Measurements from ENCODE around the gene DTNA. TPM values are rescaled to one million over a fixed set of nuclear protein-coding genes. Genes with fewer than 3 reads are reported as not detected.

Gene DTNA
- total RNA-seq, 2 experiments from 2014 or later: not detected

DNA sequence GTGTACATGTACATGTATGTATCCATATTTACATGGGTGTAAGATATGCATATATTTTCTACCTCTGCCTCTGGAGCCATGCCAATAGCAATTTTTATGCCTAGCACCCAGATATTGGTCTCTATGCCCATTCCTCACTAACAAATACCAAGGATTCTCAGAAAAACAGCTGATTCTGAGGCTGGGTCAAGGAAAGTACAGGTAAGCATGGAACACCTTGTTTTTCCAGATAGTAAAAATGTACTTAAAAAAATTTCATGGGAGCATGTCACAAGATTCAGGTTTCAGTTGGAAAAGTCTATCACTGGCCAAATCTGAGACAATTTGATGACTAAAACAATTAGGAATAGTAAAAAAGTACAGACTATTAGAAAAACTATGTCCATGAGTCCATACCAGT lies 216.6 kb downstream of the DTNA start:
- Mint-ChIP-seq H3K36me3 (ENCODE audit: low read depth) (no peaks in the 10 kb centered on the region), H3K4me1 (ENCODE audit: low read depth) (no peaks in the 10 kb centered on the region), H3K27ac (no peak overlapping the region), H3K27me3 (peaks cover 3% of the 10 kb centered on the region), H3K9me3 (no peaks in the 10 kb centered on the region), H3K4me3 (no peak overlapping the region)
- Histone ChIP-seq H3K4me3 (ENCODE audit: low read length) (no peak overlapping the region), H3K27me3 (ENCODE audit: control insufficient read depth in 1 of 2, insufficient read depth in 2 of 2, low read length in 2 of 2) (peaks cover 0 to 3% of the 10 kb centered on the region in 2 experiments), H3K27ac (ENCODE audit: low read depth in 1 of 2, low read length in 2 of 2) (no peak overlapping the region), H3K9me3 (ENCODE audit: control insufficient read depth in 1 of 2, insufficient read depth in 1 of 2, low read length in 2 of 2) (no peaks in the 10 kb centered on the region), H3K36me3 (ENCODE audit: insufficient read depth, low read length) (no peaks in the 10 kb centered on the region), H3K4me1 (ENCODE audit: insufficient read depth, low read length) (no peaks in the 10 kb centered on the region)
- TF ChIP-seq, protein P1, sequence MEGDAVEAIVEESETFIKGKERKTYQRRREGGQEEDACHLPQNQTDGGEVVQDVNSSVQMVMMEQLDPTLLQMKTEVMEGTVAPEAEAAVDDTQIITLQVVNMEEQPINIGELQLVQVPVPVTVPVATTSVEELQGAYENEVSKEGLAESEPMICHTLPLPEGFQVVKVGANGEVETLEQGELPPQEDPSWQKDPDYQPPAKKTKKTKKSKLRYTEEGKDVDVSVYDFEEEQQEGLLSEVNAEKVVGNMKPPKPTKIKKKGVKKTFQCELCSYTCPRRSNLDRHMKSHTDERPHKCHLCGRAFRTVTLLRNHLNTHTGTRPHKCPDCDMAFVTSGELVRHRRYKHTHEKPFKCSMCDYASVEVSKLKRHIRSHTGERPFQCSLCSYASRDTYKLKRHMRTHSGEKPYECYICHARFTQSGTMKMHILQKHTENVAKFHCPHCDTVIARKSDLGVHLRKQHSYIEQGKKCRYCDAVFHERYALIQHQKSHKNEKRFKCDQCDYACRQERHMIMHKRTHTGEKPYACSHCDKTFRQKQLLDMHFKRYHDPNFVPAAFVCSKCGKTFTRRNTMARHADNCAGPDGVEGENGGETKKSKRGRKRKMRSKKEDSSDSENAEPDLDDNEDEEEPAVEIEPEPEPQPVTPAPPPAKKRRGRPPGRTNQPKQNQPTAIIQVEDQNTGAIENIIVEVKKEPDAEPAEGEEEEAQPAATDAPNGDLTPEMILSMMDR (IDR thresholded peaks at IDR 0.05): no peak
- ChIA-PET CTCF (no interaction called here), POLR2A (no interaction called here)
- intact Hi-C loops (cut with DNase I, micrococcal nuclease): no loop called here
- ATAC-seq (ENCODE audit: poor library complexity) (no peak), DNase-seq (no peak)

DNA sequence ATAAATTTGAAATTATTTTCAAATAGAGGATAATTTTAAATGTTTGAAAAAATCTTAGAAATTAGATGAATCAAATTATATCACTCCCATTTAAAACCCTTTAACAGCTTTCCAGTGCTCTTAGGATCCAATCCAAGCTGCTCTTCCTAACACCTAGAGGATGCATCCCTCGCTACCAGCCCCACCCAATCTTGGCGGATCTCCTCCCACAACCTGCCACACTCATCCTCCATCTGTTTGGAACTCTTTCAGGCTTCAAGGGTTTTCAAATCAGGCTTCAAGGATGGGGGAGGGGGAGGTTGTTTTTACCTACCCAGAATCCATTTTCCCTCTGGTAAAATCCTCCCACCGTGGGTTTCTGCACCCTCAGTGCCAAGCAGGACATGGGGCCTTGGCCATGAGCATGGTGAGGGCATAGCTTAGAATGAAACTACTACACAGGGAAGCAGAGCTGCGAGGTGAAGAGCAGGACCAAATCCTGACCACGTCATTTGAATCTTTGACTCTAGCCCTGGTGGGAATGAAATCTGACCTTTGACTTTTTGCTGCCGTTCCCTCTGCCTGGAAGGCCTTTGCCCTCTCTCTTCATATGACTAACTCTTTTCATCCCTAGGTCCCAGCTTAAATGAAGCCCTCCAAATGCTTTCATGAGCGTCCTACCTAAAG lies 218.1 kb downstream of the DTNA start:
- no peaks in the 10 kb centered on the region for H3K4me1 Mint-ChIP-seq (ENCODE audit: low read depth)
- no peak for DNase-seq
- H3K36me3 ChIP-seq (ENCODE audit: insufficient read depth, low read length): no peaks in the 10 kb centered on the region
- no peaks in the 10 kb centered on the region for H3K27me3 Mint-ChIP-seq
- ChIA-PET CTCF (no interaction called here), POLR2A (no interaction called here)
- H3K9me3 Mint-ChIP-seq: no peaks in the 10 kb centered on the region
- no peaks in the 10 kb centered on the region for H3K36me3 Mint-ChIP-seq (ENCODE audit: low read depth)
- no peaks in the 10 kb centered on the region for H3K27me3 ChIP-seq (ENCODE audit: control insufficient read depth in 1 of 2, insufficient read depth in 2 of 2, low read length in 2 of 2)
- no peak overlapping the region for H3K27ac Mint-ChIP-seq
- no peak overlapping the region for H3K4me3 ChIP-seq (ENCODE audit: low read length)
- intact Hi-C loops (cut with DNase I, micrococcal nuclease): no loop called here
- no peak overlapping the region for H3K27ac ChIP-seq (ENCODE audit: low read depth in 1 of 2, low read length in 2 of 2)
- TF ChIP-seq, protein P1 (IDR thresholded peaks at IDR 0.05): no peak
- ATAC-seq (ENCODE audit: poor library complexity): no peak
- no peaks in the 10 kb centered on the region for H3K9me3 ChIP-seq (ENCODE audit: control insufficient read depth in 1 of 2, insufficient read depth in 1 of 2, low read length in 2 of 2)
- H3K4me1 ChIP-seq (ENCODE audit: insufficient read depth, low read length): no peaks in the 10 kb centered on the region
- no peak overlapping the region for H3K4me3 Mint-ChIP-seq

DNA sequence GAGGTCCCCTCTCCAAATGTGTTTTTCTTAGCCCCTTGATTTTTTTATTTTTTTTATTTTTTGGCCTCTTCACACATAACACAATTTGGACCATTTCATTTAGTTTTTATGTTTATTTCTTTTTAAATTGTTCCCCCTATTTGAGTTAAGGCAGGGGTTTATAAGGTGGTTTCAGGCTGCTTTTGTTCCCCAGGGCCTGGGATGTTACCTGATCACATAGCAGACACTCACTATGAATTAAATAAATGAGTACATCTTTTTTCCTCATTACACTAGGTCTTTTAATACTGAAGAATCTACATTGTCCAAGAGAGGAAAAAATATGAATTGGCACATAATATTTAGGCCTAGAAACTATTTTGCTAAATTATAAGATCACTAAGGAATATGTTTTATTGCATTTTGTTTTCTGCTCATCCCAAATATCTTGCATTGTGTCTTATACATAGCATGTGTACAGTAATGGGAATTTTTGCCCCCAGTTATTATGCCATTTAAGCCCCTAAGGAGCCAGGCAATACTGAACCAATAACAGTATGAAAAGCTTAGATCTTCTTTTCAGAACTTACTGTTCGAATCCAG lies 218.7 kb downstream of the DTNA start:
- no peaks in the 10 kb centered on the region for H3K4me1 ChIP-seq (ENCODE audit: insufficient read depth, low read length)
- Mint-ChIP-seq H3K27ac (no peak overlapping the region), H3K9me3 (no peaks in the 10 kb centered on the region), H3K27me3 (no peaks in the 10 kb centered on the region), H3K36me3 (ENCODE audit: low read depth) (no peaks in the 10 kb centered on the region), H3K4me3 (no peak overlapping the region), H3K4me1 (ENCODE audit: low read depth) (no peaks in the 10 kb centered on the region)
- no peak overlapping the region for H3K4me3 ChIP-seq (ENCODE audit: low read length)
- ATAC-seq (ENCODE audit: poor library complexity) (no peak), DNase-seq (no peak)
- POLR2A ChIA-PET: no interaction called here
- no peaks in the 10 kb centered on the region for H3K9me3 ChIP-seq (ENCODE audit: control insufficient read depth in 1 of 2, insufficient read depth in 1 of 2, low read length in 2 of 2)
- intact Hi-C loops (cut with DNase I, micrococcal nuclease): no loop called here
- no peak overlapping the region for H3K27ac ChIP-seq (ENCODE audit: low read depth in 1 of 2, low read length in 2 of 2)
- H3K36me3 ChIP-seq (ENCODE audit: insufficient read depth, low read length): no peaks in the 10 kb centered on the region
- H3K27me3 ChIP-seq (ENCODE audit: control insufficient read depth in 1 of 2, insufficient read depth in 2 of 2, low read length in 2 of 2): no peaks in the 10 kb centered on the region
- TF ChIP-seq, protein P1 (IDR thresholded peaks at IDR 0.05): no peak
- CTCF ChIA-PET: interaction anchor here (1.1 kb wide), 1 partner anchor 26 kb away, joined by 3 read pairs; no protein-coding TSS in a partner anchor

All from CD4-positive, alpha-beta T cell (primary cell).